CMK (cell line): ENCODE data around the gene TIMM44.
A peak's percentile ranks its signal among the peaks of the same experiment; 100 is the strongest.

Source experiments
- DNase-seq: peaks from one replicate; pipeline ENCODE4 v3.0.0-alpha.2; 2010; ENCODE audit warnings: low read depth

The TIMM44 gene

GRCh38 chr19:7914099-7914498, 29.4 kb downstream of the TIMM44 start:
- no peak for DNase-seq

GRCh38 chr19:7913652-7914051, 29.8 kb downstream of the TIMM44 start:
- no peak for DNase-seq

GRCh38 chr19:7912697-7913564, 30.5 kb downstream of the TIMM44 start:
- no peak for DNase-seq

- no peak for DNase-seq
Observed at GRCh38 chr19:7912144-7912696, 31.2 kb downstream of the TIMM44 start.

- DNase-seq = no peak
Observed at GRCh38 chr19:7911508-7912143, 31.8 kb downstream of the TIMM44 start.

- no peak for DNase-seq
Observed at GRCh38 chr19:7910321-7911161, 32.9 kb downstream of the TIMM44 start.

GRCh38 chr19:7909471-7910067, 33.9 kb downstream of the TIMM44 start:
- no peak for DNase-seq

- DNase-seq = no peak
Observed at GRCh38 chr19:7908742-7909461, 34.6 kb downstream of the TIMM44 start.

- DNase-seq = no peak
Observed at GRCh38 chr19:7908078-7908699, 35.3 kb downstream of the TIMM44 start.

- DNase-seq = no peak
Observed at GRCh38 chr19:7907544-7907943, 35.9 kb downstream of the TIMM44 start.

GRCh38 chr19:7907122-7907521, 36.3 kb downstream of the TIMM44 start:
- no peak for DNase-seq

GRCh38 chr19:7905859-7906258, 37.6 kb downstream of the TIMM44 start:
- DNase-seq = no peak

- DNase-seq = no peak
Observed at GRCh38 chr19:7905268-7905667, 38.2 kb downstream of the TIMM44 start.

GRCh38 chr19:7904074-7905020, 39.1 kb downstream of the TIMM44 start:
- DNase-seq = no peak

GRCh38 chr19:7903244-7904073, 40.0 kb downstream of the TIMM44 start, which contains the start of gene MAP2K7:
TSS of gene MAP2K7 (plus strand) at chr19:7903877. CDS start at chr19:7903945, 68 bp downstream.
- DNase-seq = peak; percentile 98

- no peak for DNase-seq
Observed at GRCh38 chr19:7902796-7903243, 40.6 kb downstream of the TIMM44 start.

GRCh38 chr19:7901337-7901736, 42.1 kb downstream of the TIMM44 start:
- DNase-seq = no peak

GRCh38 chr19:7900931-7901330, 42.5 kb downstream of the TIMM44 start:
- DNase-seq = no peak
